Fibroblast of lung (primary cell): ENCODE results near the gene EMILIN3.

Experiments
- EZH2 ChIP-seq: IDR thresholded peaks from 2 replicates; pipeline ENCODE4 v1.5.1; 2012; ENCODE audit warnings: low read length, control low read depth, mild to moderate bottlenecking; ENCODE audit errors: missing control alignments
- TF ChIP-seq, protein P1 (sequence below), 2 donors: IDR thresholded peaks in 1 of 2; conservative IDR thresholded peaks in 1 of 2; 1 replicate in 1 of 2; 2 replicates in 1 of 2; pipeline ENCODE4 v1.5.1; 2011 to 2012; ENCODE audit warnings: low read length in 2 of 2, control low read depth in 1 of 2, inconsistent platforms in 1 of 2, low read depth in 1 of 2, mild to moderate bottlenecking in 1 of 2

DNA sequence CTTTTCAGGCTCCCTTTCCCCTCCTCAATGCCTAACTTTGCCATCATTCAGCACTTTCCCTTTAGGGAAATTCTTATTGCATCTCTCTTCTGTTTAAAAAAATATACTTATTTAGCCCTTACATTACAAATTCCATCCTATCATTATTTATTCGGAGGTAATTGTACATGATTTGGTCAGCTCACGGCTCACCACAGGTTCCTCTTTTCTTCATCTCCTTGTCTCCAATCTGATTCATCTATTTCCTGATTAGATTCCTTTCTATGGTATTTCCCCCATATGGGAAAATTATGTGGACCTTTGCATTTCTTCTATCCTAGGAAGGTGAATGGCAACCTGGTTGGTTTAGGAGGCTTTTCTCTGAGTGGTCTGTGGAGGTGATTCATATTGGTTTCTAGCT lies 12.9 kb upstream of the EMILIN3 start:
- TF ChIP-seq, protein P1, sequence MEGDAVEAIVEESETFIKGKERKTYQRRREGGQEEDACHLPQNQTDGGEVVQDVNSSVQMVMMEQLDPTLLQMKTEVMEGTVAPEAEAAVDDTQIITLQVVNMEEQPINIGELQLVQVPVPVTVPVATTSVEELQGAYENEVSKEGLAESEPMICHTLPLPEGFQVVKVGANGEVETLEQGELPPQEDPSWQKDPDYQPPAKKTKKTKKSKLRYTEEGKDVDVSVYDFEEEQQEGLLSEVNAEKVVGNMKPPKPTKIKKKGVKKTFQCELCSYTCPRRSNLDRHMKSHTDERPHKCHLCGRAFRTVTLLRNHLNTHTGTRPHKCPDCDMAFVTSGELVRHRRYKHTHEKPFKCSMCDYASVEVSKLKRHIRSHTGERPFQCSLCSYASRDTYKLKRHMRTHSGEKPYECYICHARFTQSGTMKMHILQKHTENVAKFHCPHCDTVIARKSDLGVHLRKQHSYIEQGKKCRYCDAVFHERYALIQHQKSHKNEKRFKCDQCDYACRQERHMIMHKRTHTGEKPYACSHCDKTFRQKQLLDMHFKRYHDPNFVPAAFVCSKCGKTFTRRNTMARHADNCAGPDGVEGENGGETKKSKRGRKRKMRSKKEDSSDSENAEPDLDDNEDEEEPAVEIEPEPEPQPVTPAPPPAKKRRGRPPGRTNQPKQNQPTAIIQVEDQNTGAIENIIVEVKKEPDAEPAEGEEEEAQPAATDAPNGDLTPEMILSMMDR (conservative IDR thresholded peaks at IDR 0.05 in 1 of 2, IDR thresholded peaks at IDR 0.05 in 1 of 2; ENCODE audit: low read depth in 1 of 2, low read length in 2 of 2): no peak
- TF ChIP-seq EZH2: no peak
